HG02798 (cell line): ENCODE data around the gene FTL.

Source experiments
- ATAC-seq: cut with Tn5 transposase; IDR thresholded peaks from one replicate; pipeline ENCODE4 v1.9.1; 2021; ENCODE audit warnings: mild to moderate bottlenecking; ENCODE audit not compliant: unreplicated experiment, poor library complexity

The FTL gene

GRCh38 chr19:48964205-48965039 lies 687 bp upstream of the FTL start:
- ATAC-seq, result no peak

- peak; percentile 23 for ATAC-seq
Measured at GRCh38 chr19:48965806-48966540, 864 bp downstream of the FTL start.

GRCh38 chr19:48966541-48967345 lies 1.6 kb downstream of the FTL start:
- no peak for ATAC-seq

GRCh38 chr19:48967346-48968178 lies 2.5 kb downstream of the FTL start:
- no peak for ATAC-seq

GRCh38 chr19:48968179-48968661 lies 3.1 kb downstream of the FTL start:
- ATAC-seq, result no peak

GRCh38 chr19:48968813-48969218 lies 3.7 kb downstream of the FTL start:
- no peak for ATAC-seq

- ATAC-seq, result no peak
Measured at GRCh38 chr19:48969276-48970138, 4.4 kb downstream of the FTL start.

- ATAC-seq, result no peak
Measured at GRCh38 chr19:48970139-48970766, 5.1 kb downstream of the FTL start.

GRCh38 chr19:48970923-48971395 lies 5.8 kb downstream of the FTL start:
- ATAC-seq, result no peak

- no peak for ATAC-seq
Measured at GRCh38 chr19:48975947-48976847, 11.1 kb downstream of the FTL start.

GRCh38 chr19:48977061-48977460 lies 12.0 kb downstream of the FTL start:
- ATAC-seq, result no peak

- ATAC-seq, result no peak
Measured at GRCh38 chr19:48982280-48982679, 17.2 kb downstream of the FTL start.

- ATAC-seq, result no peak
Measured at GRCh38 chr19:48985711-48986110, 20.6 kb downstream of the FTL start.

- ATAC-seq, result no peak
Measured at GRCh38 chr19:48986211-48986610, 21.1 kb downstream of the FTL start.

- no peak for ATAC-seq
Measured at GRCh38 chr19:48987323-48987722, 22.2 kb downstream of the FTL start.

GRCh38 chr19:48988286-48988685 lies 23.2 kb downstream of the FTL start:
- ATAC-seq, result no peak

GRCh38 chr19:48988860-48989259 lies 23.8 kb downstream of the FTL start:
- no peak for ATAC-seq
